ENCODE measurements around the gene SDK1.

The SDK1 gene

GRCh38 chr7:3949242-3949640 is 648.2 kb downstream of the SDK1 start:
- no peak for TF ChIP-seq TARDBP (IDR thresholded peaks at IDR 0.05)
- no peak for TF ChIP-seq SP1 (IDR thresholded peaks at IDR 0.05)
- TF ChIP-seq FOXK2 (IDR thresholded peaks at IDR 0.05) = no peak
- TF ChIP-seq CTBP1 (IDR thresholded peaks at IDR 0.05; ENCODE audit: borderline replicate concordance) = no peak
- no peak for TF ChIP-seq FOXA1 (IDR thresholded peaks at IDR 0.05)
- TF ChIP-seq ELF4 (IDR thresholded peaks at IDR 0.05) = no peak
- TF ChIP-seq PKNOX1 (IDR thresholded peaks at IDR 0.05) = no peak
- no peak for TF ChIP-seq LEF1 (IDR thresholded peaks at IDR 0.05; ENCODE audit: borderline replicate concordance)
- TF ChIP-seq ZNF384 (IDR thresholded peaks at IDR 0.05) = no peak
- no peak for DNase-seq (ENCODE audit: extremely low spot score)

GRCh38 chr7:3950249-3950648 is 649.2 kb downstream of the SDK1 start:
- TF ChIP-seq SP1 (IDR thresholded peaks at IDR 0.05) (no peak), FOXK2 (IDR thresholded peaks at IDR 0.05) (no peak), TARDBP (IDR thresholded peaks at IDR 0.05) (no peak), HDGF (IDR thresholded peaks at IDR 0.05; ENCODE audit: borderline replicate concordance) (no peak), FOXM1 (IDR thresholded peaks at IDR 0.05; ENCODE audit: borderline replicate concordance) (no peak), NFRKB (IDR thresholded peaks at IDR 0.05) (no peak), SUZ12 (IDR thresholded peaks at IDR 0.05) (no peak), BHLHE40 (IDR thresholded peaks at IDR 0.05; ENCODE audit: borderline replicate concordance) (no peak), FOXA1 (IDR thresholded peaks at IDR 0.05) (no peak), LEF1 (IDR thresholded peaks at IDR 0.05; ENCODE audit: borderline replicate concordance) (no peak), ZNF384 (IDR thresholded peaks at IDR 0.05) (no peak), L3MBTL2 (conservative IDR thresholded peaks at IDR 0.05) (no peak), PKNOX1 (IDR thresholded peaks at IDR 0.05) (no peak), ELF4 (IDR thresholded peaks at IDR 0.05) (no peak), ARNT (IDR thresholded peaks at IDR 0.05) (no peak), CTBP1 (IDR thresholded peaks at IDR 0.05; ENCODE audit: borderline replicate concordance) (no peak)
- ChIA-PET POLR2A (no interaction called here), CTCF (no interaction called here)
- DNase-seq (ENCODE audit: extremely low spot score) = no peak

More at GRCh38 chr7:3949242-3949640, 648.2 kb downstream of the SDK1 start:
- POLR2A ChIA-PET = no interaction called here
- CTCF ChIA-PET = no interaction called here

GRCh38 chr7:3951316-3952055 is 650.4 kb downstream of the SDK1 start:
- DNase-seq (ENCODE audit: extremely low spot score) = no peak
- ChIA-PET POLR2A (no interaction called here), CTCF (no interaction called here)
- TF ChIP-seq LEF1 (IDR thresholded peaks at IDR 0.05; ENCODE audit: borderline replicate concordance) (no peak), SP1 (IDR thresholded peaks at IDR 0.05) (no peak), L3MBTL2 (conservative IDR thresholded peaks at IDR 0.05) (no peak), BHLHE40 (IDR thresholded peaks at IDR 0.05; ENCODE audit: borderline replicate concordance) (no peak), HDGF (IDR thresholded peaks at IDR 0.05; ENCODE audit: borderline replicate concordance) (no peak)

- CTCF ChIA-PET = interaction anchor here (0.5 kb wide), 1 partner anchor 8 kb away, joined by 3 read pairs; no protein-coding TSS in a partner anchor
- no peak for TF ChIP-seq SUZ12 (IDR thresholded peaks at IDR 0.05)
- no peak for TF ChIP-seq SP1 (IDR thresholded peaks at IDR 0.05)
- TF ChIP-seq BHLHE40 (IDR thresholded peaks at IDR 0.05; ENCODE audit: borderline replicate concordance) = no peak
- POLR2A ChIA-PET = no interaction called here
- DNase-seq (ENCODE audit: extremely low spot score) = no peak
Observed at GRCh38 chr7:3953133-3953532, 652.1 kb downstream of the SDK1 start.

- DNase-seq (ENCODE audit: extremely low spot score) = no peak
- no peak for TF ChIP-seq ZNF384 (IDR thresholded peaks at IDR 0.05)
- TF ChIP-seq SP1 (IDR thresholded peaks at IDR 0.05) = no peak
- no peak for TF ChIP-seq L3MBTL2 (conservative IDR thresholded peaks at IDR 0.05)
- no peak for TF ChIP-seq ELF4 (IDR thresholded peaks at IDR 0.05)
- POLR2A ChIA-PET = no interaction called here
- CTCF ChIA-PET = no interaction called here
Observed at GRCh38 chr7:3953946-3954345, 652.9 kb downstream of the SDK1 start.

GRCh38 chr7:3955026-3955425 is 654.0 kb downstream of the SDK1 start:
- TF ChIP-seq ZNF384 (IDR thresholded peaks at IDR 0.05) (no peak), SUZ12 (IDR thresholded peaks at IDR 0.05) (no peak), BHLHE40 (IDR thresholded peaks at IDR 0.05; ENCODE audit: borderline replicate concordance) (no peak), LEF1 (IDR thresholded peaks at IDR 0.05; ENCODE audit: borderline replicate concordance) (no peak)
- ChIA-PET POLR2A (no interaction called here), CTCF (no interaction called here)
- DNase-seq (ENCODE audit: extremely low spot score) = no peak

- ChIA-PET CTCF (no interaction called here), POLR2A (no interaction called here)
Observed at GRCh38 chr7:3955751-3956696, 655.0 kb downstream of the SDK1 start.

More at GRCh38 chr7:3955751-3956696, 655.0 kb downstream of the SDK1 start:
- no peak for DNase-seq (ENCODE audit: extremely low spot score)
- TF ChIP-seq NFRKB (IDR thresholded peaks at IDR 0.05) (no peak), FOXA1 (IDR thresholded peaks at IDR 0.05) (no peak), HDGF (IDR thresholded peaks at IDR 0.05; ENCODE audit: borderline replicate concordance) (no peak), BHLHE40 (IDR thresholded peaks at IDR 0.05; ENCODE audit: borderline replicate concordance) (no peak), SP1 (IDR thresholded peaks at IDR 0.05) (no peak), TARDBP (IDR thresholded peaks at IDR 0.05) (no peak)
